ENCODE results near the gene SHB.

- TF ChIP-seq CTCF (IDR thresholded peaks at IDR 0.05) (no peak), POLR2A (IDR thresholded peaks at IDR 0.05) (no peak)
Measured at GRCh38 chr9:37938121-37938891, 130.7 kb downstream of the SHB start.
